ENCODE measurements around the gene FRY. TPM values are rescaled to one million over a fixed set of nuclear protein-coding genes. Genes with fewer than 3 reads are reported as not detected.

The FRY gene
- total RNA-seq, 2 experiments from 2014 or later = 3.0 to 7.0 TPM

- H3K36me3 ChIP-seq (ENCODE audit: insufficient read depth, low read length) = no peaks in the 10 kb centered on the region
- H3K4me1 ChIP-seq (ENCODE audit: insufficient read depth, low read length, poor library complexity, severe bottlenecking) = no peaks in the 10 kb centered on the region
- no peak overlapping the region for H3K4me3 ChIP-seq (ENCODE audit: low read depth, low read length, poor library complexity, severe bottlenecking)
- H3K9me2 ChIP-seq (ENCODE audit: insufficient read depth, low read length) = no peaks in the 10 kb centered on the region
- BruUV-seq (replicated peaks) = no TSS peak
- ChIA-PET POLR2A (no interaction called here), CTCF (ENCODE audit: unreplicated experiment) (no interaction called here)
- H3K79me2 ChIP-seq (ENCODE audit: insufficient read depth, low read depth, low read length) = no peaks in the 10 kb centered on the region
- no peak overlapping the region for H3K4me2 ChIP-seq (ENCODE audit: low read length)
- H3K27ac ChIP-seq (ENCODE audit: low read depth, low read length, poor library complexity, severe bottlenecking) = no peak overlapping the region
- intact Hi-C loops (cut with micrococcal nuclease; ENCODE audit: unreplicated experiment) = no loop called here
- no peaks in the 10 kb centered on the region for H3K9me3 ChIP-seq (ENCODE audit: low read length)
- no peak for TF ChIP-seq CTCF (conservative IDR thresholded peaks at IDR 0.05; ENCODE audit: low read length)
- no peak for TF ChIP-seq EZH2phosphoT487 (IDR thresholded peaks at IDR 0.05; ENCODE audit: borderline replicate concordance, low read depth, low read length)
- H4K20me1 ChIP-seq (ENCODE audit: insufficient read depth, low read length) = no peaks in the 10 kb centered on the region
- no peak overlapping the region for H2AFZ ChIP-seq (ENCODE audit: low read length)
- no peak for DNase-seq (ENCODE audit: low spot score)
Observed at GRCh38 chr13:32150794-32151193, 119.2 kb downstream of the FRY start.

GRCh38 chr13:32151240-32151639 lies 119.7 kb downstream of the FRY start:
- POLR2A ChIA-PET = no interaction called here
- Histone ChIP-seq H3K9me3 (ENCODE audit: low read length) (no peaks in the 10 kb centered on the region), H3K27ac (ENCODE audit: low read depth, low read length, poor library complexity, severe bottlenecking) (no peak overlapping the region), H2AFZ (ENCODE audit: low read length) (no peak overlapping the region), H3K9me2 (ENCODE audit: insufficient read depth, low read length) (no peaks in the 10 kb centered on the region), H3K79me2 (ENCODE audit: insufficient read depth, low read depth, low read length) (no peaks in the 10 kb centered on the region), H3K4me2 (ENCODE audit: low read length) (no peak overlapping the region), H3K4me1 (ENCODE audit: insufficient read depth, low read length, poor library complexity, severe bottlenecking) (no peaks in the 10 kb centered on the region), H3K4me3 (ENCODE audit: low read depth, low read length, poor library complexity, severe bottlenecking) (no peak overlapping the region), H3K36me3 (ENCODE audit: insufficient read depth, low read length) (no peaks in the 10 kb centered on the region), H4K20me1 (ENCODE audit: insufficient read depth, low read length) (no peaks in the 10 kb centered on the region)
- CTCF ChIA-PET (ENCODE audit: unreplicated experiment) = no interaction called here
- DNase-seq (ENCODE audit: low spot score) = no peak
- TF ChIP-seq CTCF (conservative IDR thresholded peaks at IDR 0.05; ENCODE audit: low read length) (no peak), EZH2phosphoT487 (IDR thresholded peaks at IDR 0.05; ENCODE audit: borderline replicate concordance, low read depth, low read length) (no peak)
- intact Hi-C loops (cut with micrococcal nuclease; ENCODE audit: unreplicated experiment) = no loop called here
- BruUV-seq (replicated peaks) = no TSS peak

- no peak for DNase-seq (ENCODE audit: low spot score)
- H3K9me2 ChIP-seq (ENCODE audit: insufficient read depth, low read length) = no peaks in the 10 kb centered on the region
- H3K36me3 ChIP-seq (ENCODE audit: insufficient read depth, low read length) = no peaks in the 10 kb centered on the region
- H4K20me1 ChIP-seq (ENCODE audit: insufficient read depth, low read length) = no peaks in the 10 kb centered on the region
- ChIA-PET CTCF (ENCODE audit: unreplicated experiment) (no interaction called here), POLR2A (no interaction called here)
- H3K4me1 ChIP-seq (ENCODE audit: insufficient read depth, low read length, poor library complexity, severe bottlenecking) = no peaks in the 10 kb centered on the region
- TF ChIP-seq CTCF (conservative IDR thresholded peaks at IDR 0.05; ENCODE audit: low read length) (no peak), EZH2phosphoT487 (IDR thresholded peaks at IDR 0.05; ENCODE audit: borderline replicate concordance, low read depth, low read length) (no peak)
- H3K27ac ChIP-seq (ENCODE audit: low read depth, low read length, poor library complexity, severe bottlenecking) = no peak overlapping the region
- no peaks in the 10 kb centered on the region for H3K9me3 ChIP-seq (ENCODE audit: low read length)
- no peaks in the 10 kb centered on the region for H3K79me2 ChIP-seq (ENCODE audit: insufficient read depth, low read depth, low read length)
- intact Hi-C loops (cut with micrococcal nuclease; ENCODE audit: unreplicated experiment) = no loop called here
- no peak overlapping the region for H3K4me3 ChIP-seq (ENCODE audit: low read depth, low read length, poor library complexity, severe bottlenecking)
- BruUV-seq (replicated peaks) = no TSS peak
- no peak overlapping the region for H2AFZ ChIP-seq (ENCODE audit: low read length)
- H3K4me2 ChIP-seq (ENCODE audit: low read length) = no peak overlapping the region
Observed at GRCh38 chr13:32153056-32153455, 121.5 kb downstream of the FRY start.
